Measurements from ENCODE around the gene ARID3B.

Gene ARID3B

GRCh38 chr15:74603789-74604705 is 63.0 kb downstream of the ARID3B start:
- DNase-seq: no peak

GRCh38 chr15:74604983-74605794 is 64.2 kb downstream of the ARID3B start:
- peak in 1 of 51 donors; percentile 8 for DNase-seq

- no peak for DNase-seq
Observed at GRCh38 chr15:74605795-74606150, 64.8 kb downstream of the ARID3B start.

- no peak for DNase-seq
Observed at GRCh38 chr15:74608786-74609185, 67.8 kb downstream of the ARID3B start.

GRCh38 chr15:74609938-74610301 is 68.9 kb downstream of the ARID3B start:
- DNase-seq: no peak

- no peak for DNase-seq
Observed at GRCh38 chr15:74610302-74610951, 69.4 kb downstream of the ARID3B start.

GRCh38 chr15:74611341-74611740 is 70.3 kb downstream of the ARID3B start:
- no peak for DNase-seq

GRCh38 chr15:74611834-74612233 is 70.8 kb downstream of the ARID3B start:
- DNase-seq: no peak

- DNase-seq: no peak
Observed at GRCh38 chr15:74612677-74613076, 71.7 kb downstream of the ARID3B start.

- no peak for DNase-seq
Observed at GRCh38 chr15:74613089-74613952, 72.3 kb downstream of the ARID3B start.

- peak in 6 of 51 donors; percentile 20 to 84 (median 50) for DNase-seq
Observed at GRCh38 chr15:74613953-74614743, 73.1 kb downstream of the ARID3B start.

- DNase-seq: peak in 46 of 51 donors; percentile 29 to 87 (median 71)
Observed at GRCh38 chr15:74614744-74615507, 73.9 kb downstream of the ARID3B start.

GRCh38 chr15:74615508-74616365 is 74.7 kb downstream of the ARID3B start, which contains the start of gene CLK3:
CLK3 (plus strand) TSS chr15:74615836; CDS start chr15:74619197, 3,361 bp downstream.
- DNase-seq: peak in 50 of 51 donors; percentile 65 to 98 (median 92)

- peak in 30 of 51 donors; percentile 9 to 55 (median 38) for DNase-seq
Observed at GRCh38 chr15:74616366-74616939, 75.4 kb downstream of the ARID3B start.

GRCh38 chr15:74616996-74617395 is 76.0 kb downstream of the ARID3B start:
- DNase-seq: no peak

GRCh38 chr15:74618841-74619596 is 78.0 kb downstream of the ARID3B start:
- no peak for DNase-seq

Data from hypothalamus (tissue), 51 donors.